ENCODE data around the gene AIG1.
"Not testable (repeated sequence)": the region's sequence is repeated elsewhere in the genome, so short reads cannot be mapped to it uniquely, and the experiment has no call there.

The AIG1 gene

DNA sequence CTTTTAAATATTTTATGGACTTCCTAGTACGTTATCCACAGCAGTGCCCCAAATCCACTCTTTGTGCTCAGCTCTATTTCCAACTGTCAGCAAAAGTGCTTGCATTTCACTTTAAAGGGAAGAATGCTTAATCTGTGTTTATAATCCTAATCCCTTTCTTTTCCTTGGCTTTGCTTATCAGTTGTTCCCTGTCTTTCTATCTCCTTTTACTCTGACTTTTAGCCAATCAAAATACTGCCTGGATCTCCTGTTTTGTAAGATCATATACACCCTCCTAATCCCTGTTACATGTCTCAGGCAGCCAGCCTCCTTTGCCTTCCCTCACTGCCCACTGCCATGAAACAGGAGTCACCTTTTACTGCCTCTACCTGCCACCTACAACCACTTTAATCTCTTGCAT is 102.9 kb downstream of the AIG1 start:
- no peak for DNase-seq
- TF ChIP-seq CTCF (IDR thresholded peaks at IDR 0.05; ENCODE audit: low read depth, low read length): no peak
- Histone ChIP-seq H3K36me3 (no peaks in the 10 kb centered on the region), H3K9me3 (ENCODE audit: severe bottlenecking) (no peaks in the 10 kb centered on the region), H3K27ac (no peak overlapping the region), H3K4me3 (ENCODE audit: low read depth, low read length) (no peak overlapping the region), H3K27me3 (ENCODE audit: insufficient read depth, low read depth, severe bottlenecking) (no peaks in the 10 kb centered on the region)

- no peak overlapping the region for H3K27ac ChIP-seq
- no peak for TF ChIP-seq CTCF (IDR thresholded peaks at IDR 0.05; ENCODE audit: low read depth, low read length)
- no peak for DNase-seq
Observed at GRCh38 chr6:143164565-143165105, 103.9 kb downstream of the AIG1 start.

DNA sequence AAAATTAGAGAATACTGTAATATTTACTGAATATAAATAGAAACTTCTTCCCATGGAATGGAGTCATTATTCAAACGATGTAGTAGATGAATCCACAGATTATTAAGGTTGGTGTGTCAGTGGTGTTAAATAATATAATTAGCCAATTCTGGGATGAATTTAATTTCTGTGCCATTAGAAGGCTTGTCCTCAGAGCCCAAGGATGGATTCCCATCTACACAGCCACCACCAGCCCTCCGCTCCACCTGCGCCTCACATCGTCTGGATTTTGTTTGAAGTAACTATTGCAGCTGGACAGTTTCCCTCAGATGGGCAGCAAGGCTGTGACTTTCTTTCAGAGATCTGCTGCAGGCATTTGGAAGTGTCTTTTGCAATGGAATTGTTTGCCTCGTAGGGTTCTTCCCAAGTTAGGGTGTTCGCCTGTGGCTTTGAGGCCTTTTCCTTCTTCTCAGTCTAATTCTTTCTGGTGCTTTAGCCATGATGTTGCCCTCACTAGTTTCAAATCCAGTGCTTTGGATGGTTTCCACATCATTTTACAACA is 104.7 kb downstream of the AIG1 start:
- H3K9me3 ChIP-seq (ENCODE audit: severe bottlenecking): no peaks in the 10 kb centered on the region
- TF ChIP-seq CTCF (IDR thresholded peaks at IDR 0.05; ENCODE audit: low read depth, low read length): no peak
- H3K4me3 ChIP-seq (ENCODE audit: low read depth, low read length): no peak overlapping the region
- H3K36me3 ChIP-seq: no peaks in the 10 kb centered on the region
- DNase-seq: no peak
- no peak overlapping the region for H3K27ac ChIP-seq
- no peaks in the 10 kb centered on the region for H3K27me3 ChIP-seq (ENCODE audit: insufficient read depth, low read depth, severe bottlenecking)

More at GRCh38 chr6:143164565-143165105, 103.9 kb downstream of the AIG1 start:
- no peak overlapping the region for H3K4me3 ChIP-seq (ENCODE audit: low read depth, low read length)
- no peaks in the 10 kb centered on the region for H3K27me3 ChIP-seq (ENCODE audit: insufficient read depth, low read depth, severe bottlenecking)
- H3K36me3 ChIP-seq: no peaks in the 10 kb centered on the region
- H3K9me3 ChIP-seq (ENCODE audit: severe bottlenecking): no peaks in the 10 kb centered on the region

DNA sequence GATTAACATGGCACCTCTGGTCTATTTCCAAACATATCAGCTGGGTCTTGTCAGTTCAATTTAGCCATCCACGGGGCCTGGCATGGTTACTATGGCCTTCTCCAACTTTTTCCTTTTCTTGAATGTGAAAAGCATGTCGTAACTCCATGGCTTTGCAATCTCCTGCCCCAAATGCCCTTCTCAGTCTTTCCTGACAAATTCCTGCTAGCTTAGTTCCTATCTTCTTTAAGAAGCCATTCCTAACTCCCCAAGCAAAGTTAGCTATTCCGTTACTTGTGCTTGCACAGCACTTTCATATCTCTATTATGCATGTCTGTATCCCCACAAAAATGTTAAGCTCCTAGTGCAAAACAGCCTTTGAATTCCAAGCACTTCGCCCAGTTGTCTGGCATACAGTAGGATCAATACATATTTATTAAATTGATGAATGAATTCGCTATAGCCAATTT is 105.6 kb downstream of the AIG1 start:
- Histone ChIP-seq H3K27ac (no peak overlapping the region), H3K4me3 (ENCODE audit: low read depth, low read length) (no peak overlapping the region), H3K36me3 (no peaks in the 10 kb centered on the region), H3K27me3 (ENCODE audit: insufficient read depth, low read depth, severe bottlenecking) (no peaks in the 10 kb centered on the region), H3K9me3 (ENCODE audit: severe bottlenecking) (no peaks in the 10 kb centered on the region)
- TF ChIP-seq CTCF (IDR thresholded peaks at IDR 0.05; ENCODE audit: low read depth, low read length): no peak
- no peak for DNase-seq

DNA sequence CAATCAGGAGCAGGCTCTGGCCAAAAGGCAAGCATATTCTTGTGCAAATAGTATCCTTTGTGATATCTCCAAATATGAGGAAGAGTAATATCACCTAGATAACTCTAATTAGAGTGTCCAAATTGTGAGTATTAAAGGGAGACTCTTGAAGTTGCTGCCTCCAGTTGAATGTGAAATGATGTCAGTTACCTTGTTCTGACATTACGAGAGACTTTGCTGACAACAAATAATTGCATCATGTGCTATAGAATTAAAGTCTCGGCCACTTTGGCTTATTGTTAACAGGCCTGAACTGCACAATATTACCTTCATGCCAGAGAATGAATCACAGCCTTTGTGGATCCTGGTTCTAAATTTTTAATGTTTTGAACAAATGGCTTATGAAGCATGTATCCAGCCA is 106.5 kb downstream of the AIG1 start:
- no peaks in the 10 kb centered on the region for H3K27me3 ChIP-seq (ENCODE audit: insufficient read depth, low read depth, severe bottlenecking)
- H3K27ac ChIP-seq: no peak overlapping the region
- no peaks in the 10 kb centered on the region for H3K36me3 ChIP-seq
- DNase-seq: no peak
- no peaks in the 10 kb centered on the region for H3K9me3 ChIP-seq (ENCODE audit: severe bottlenecking)
- H3K4me3 ChIP-seq (ENCODE audit: low read depth, low read length): no peak overlapping the region
- TF ChIP-seq CTCF (IDR thresholded peaks at IDR 0.05; ENCODE audit: low read depth, low read length): no peak

DNA sequence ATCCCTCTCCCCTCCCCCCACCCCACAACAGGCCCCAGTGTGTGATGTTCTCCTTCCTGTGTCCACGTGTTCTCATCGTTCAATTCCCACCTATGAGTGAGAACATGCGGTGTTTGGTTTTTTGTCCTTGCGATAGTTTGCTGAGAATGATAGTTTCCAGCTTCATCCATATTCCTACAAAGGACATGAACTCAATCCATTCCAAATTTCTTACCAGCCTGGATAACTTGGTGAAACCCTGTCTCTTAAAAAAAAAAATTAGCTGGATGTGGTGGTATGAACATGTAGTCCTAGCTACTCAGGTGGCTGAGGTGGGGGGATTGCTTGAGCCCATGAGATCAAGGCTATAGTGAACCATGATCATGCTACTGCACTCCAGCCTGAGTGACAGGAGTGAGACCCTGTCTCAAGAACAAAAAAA is 107.7 kb downstream of the AIG1 start:
- H3K36me3 ChIP-seq; H3K27me3 ChIP-seq (ENCODE audit: insufficient read depth, low read depth, severe bottlenecking); H3K9me3 ChIP-seq (ENCODE audit: severe bottlenecking); DNase-seq; H3K27ac ChIP-seq; H3K4me3 ChIP-seq (ENCODE audit: low read depth, low read length): not testable (repeated sequence)

All from WERI-Rb-1 (cell line).